ENCODE measurements around the gene TMEM267.
"Not testable (repeated sequence)": the region's sequence is repeated elsewhere in the genome, so short reads cannot be mapped to it uniquely, and the experiment has no call there.

The TMEM267 gene

DNA sequence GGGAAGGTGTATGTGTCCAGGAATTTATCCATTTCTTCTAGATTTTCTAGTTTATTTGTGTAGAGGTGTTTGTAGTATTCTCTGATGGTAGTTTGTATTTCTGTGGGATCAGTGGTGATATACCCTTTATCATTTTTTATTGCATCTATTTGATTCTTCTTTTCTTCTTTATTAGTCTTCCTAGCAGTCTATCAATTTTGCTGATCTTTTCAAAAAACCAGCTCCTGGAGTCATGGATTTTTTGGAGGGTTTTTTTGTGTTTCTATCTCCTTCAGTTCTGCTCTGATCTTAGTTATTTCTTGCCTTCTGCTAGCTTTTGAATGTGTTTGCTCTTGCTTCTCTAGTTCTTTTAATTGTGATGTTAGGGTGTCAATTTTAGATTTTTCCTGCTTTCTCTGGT lies 42.1 kb downstream of the TMEM267 start:
- not testable (repeated sequence) for DNase-seq

DNA sequence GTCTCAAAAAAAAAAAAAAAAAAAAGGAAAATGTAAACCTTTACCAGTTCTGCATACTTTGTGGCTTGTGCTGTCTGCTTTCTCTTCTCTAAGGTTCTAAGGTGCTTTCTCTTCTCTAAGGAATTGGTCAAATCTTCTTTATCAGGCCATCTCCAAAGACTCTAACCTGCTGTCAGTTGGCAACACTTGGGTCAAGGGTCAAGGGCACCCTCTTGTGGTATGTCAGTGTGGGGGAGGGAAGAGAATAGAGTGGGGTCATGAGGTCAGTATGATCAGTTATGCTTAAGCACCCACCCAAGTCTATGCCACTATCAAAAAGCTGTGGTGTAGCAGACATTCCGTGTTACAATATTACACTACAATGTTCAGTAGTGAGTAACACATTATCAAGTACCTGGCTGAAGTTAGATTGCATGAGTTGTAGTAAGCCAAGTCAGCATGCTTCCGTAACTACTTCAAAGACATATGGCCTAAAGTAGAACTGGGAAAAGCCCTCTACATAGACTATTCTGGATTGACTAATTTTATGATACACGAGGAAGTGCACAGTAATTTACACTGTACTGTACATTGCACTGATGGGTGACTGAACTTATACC lies 46.5 kb downstream of the TMEM267 start:
- DNase-seq: no peak

DNA sequence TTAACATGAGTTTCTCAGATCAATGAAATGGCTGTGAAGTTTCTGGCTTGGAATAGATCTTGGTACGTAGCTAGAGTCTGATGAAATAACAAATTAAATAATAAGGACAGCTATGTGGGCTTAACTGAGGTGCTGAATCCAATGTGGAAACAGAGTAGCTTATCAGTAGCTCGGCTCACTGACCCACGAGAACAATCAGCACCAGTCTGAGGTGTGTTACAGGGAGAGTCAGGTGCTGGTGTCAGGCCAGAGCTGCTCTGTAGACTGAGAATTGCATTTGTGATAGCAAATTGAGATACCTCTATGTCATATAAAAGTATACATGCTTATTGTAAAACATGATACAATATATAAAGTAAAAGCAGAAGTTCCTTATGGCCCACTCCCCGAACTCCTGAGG lies 50.3 kb downstream of the TMEM267 start:
- no peak for DNase-seq

DNA sequence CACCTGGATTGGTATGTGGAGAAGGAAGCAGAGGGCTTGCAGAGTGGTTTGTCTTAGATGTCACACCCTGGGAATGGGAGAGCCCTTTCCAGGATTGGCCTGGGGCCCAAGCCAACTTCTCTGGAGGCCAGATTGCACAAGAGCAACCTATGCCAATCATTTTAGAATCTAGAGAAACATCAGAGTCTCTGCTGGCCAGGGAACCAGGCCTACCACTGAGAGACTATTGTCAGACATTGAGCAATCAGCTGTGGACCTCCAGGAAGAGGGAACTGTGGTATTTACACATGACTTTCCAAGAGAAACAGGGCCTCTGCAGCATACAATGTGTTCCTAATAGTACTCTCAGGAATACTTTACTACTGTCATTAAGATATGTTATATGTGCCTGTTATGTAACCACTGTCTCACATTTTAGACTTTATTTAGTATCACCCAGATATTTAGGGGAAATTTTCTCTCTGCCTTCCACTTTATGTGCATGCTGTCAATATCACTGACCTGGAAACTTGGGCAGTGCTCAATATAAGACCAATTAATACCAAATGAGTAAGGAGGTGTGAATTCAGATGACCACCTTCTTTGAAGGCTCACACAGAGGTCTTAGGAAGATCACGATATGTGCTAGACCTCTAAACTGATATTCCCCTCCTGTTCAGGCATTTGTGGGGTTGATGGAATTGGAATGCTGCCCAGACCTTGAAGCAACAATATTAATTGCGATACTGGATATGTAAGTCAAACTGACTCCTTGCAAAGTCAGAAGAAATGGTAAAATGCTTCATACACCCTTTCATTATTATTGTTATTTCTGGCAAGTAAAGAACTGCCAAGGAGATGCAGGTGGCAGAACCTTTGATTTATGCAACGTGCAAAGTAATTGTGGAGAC lies 50.9 kb downstream of the TMEM267 start:
- no peak for DNase-seq

DNA sequence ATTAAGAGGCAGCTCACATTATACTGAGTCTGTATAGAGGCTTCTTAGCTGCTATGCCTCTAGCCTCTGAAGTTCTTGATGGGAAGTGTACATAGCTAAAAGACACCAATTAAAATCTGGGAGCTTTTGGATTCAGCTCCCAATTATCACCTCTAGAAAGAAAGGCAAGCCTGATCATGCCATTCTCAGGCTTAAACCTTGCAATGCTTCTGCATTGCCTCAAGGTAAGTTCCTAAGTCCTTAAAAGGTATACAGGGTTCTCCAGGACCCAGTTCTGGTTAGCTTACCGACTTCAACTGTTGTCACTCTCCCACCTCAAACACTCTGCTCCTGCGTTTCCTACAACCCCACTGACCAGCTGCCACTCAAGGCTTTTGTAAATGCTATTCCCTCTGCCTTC lies 54.0 kb downstream of the TMEM267 start:
- DNase-seq: no peak

DNA sequence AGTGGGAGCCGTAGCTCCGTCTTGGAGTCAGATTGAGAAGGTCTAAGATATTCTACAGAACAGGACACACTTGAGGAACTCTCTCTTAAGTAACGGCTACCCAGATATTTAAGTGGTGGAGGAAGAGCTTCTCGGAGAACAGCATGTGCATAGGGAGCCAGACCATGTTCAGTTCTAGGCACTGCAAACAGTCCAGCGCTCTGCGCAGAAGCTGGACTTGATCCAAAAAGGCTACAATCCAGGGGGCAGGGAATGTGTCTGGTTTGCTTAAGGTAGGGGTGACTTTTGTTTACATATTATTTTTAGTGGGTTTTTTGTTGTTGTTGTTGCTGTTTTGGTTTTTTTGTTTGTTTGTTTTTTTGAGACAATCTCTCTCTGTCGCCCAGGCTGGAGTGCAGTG lies 54.6 kb downstream of the TMEM267 start:
- DNase-seq: no peak

DNA sequence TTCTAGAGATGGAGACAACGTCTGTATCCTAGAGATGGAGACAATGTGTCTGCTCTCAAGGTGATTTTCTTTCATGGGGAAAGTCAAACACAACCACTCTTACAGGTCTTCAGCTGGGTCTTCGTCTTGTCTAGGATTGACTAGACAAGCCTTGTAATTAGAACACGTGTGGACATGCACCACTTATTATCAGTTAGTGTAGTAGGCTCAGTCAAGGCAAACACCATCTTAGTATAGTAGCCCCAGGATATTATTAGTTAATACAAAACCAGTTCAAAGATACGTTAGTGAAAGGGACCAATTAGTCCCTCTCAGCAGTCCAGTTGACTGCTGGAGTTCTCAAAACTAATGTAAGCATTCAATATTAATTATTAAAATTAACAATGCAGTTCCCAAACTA lies 56.4 kb downstream of the TMEM267 start:
- DNase-seq: no peak

DNA sequence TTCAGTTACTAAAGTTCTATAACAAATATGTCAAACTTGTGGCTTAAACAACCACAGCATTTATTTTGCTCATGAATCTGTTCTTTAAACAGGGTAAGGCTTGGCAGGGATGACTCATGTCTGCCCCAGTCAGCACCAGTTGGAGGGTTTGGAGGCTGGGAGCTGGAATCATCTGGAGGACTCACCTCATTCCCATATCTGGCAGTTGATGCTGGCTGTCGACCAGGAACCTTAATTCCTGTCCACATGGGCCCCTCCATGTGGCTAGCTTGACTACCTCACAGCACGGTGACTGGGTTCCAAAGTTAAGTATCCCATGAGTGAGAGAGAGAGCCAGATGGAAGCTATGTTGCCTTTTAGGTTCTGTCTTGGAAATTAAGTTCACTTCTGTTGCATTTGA lies 57.7 kb downstream of the TMEM267 start:
- DNase-seq: no peak

DNA sequence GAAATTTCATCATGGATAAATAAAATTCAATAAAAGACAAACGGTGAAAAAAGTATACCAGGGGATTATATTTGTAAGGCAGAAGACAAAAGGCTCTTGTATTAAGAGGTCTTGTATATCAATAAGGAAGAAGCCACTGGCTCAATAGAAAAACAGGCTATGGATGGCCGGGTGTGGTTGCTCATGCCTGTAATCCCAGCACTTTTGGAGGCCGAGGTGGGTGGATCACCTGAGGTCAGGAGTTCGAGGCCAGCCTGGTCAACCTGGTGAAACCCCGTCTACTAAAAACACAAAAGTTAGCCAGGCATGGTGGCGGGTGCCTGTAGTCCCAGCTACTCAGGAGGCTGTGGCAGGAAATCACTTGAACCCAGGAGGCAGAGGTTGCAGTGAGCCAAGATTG lies 60.6 kb downstream of the TMEM267 start:
- not testable (repeated sequence) for DNase-seq

DNA sequence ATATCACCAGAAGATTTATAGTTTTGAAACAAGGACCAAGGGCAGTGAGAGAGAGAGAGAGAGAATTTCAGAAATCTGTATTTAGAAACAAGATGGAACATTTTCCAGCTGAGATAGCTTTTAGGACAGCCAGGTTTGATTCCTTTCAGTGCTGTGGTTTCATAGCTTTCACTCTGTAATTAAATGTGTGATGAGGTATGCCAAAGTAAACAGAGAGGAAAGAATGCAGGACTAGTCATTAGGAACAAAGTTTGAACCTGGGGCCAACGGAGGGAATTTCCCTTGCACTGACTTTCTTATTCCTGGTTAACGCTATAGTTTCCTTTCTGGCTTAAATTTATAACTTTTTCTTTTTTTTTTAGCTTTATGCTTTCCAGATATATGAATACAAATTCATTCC lies 61.5 kb downstream of the TMEM267 start:
- DNase-seq: peak; percentile 20

DNA sequence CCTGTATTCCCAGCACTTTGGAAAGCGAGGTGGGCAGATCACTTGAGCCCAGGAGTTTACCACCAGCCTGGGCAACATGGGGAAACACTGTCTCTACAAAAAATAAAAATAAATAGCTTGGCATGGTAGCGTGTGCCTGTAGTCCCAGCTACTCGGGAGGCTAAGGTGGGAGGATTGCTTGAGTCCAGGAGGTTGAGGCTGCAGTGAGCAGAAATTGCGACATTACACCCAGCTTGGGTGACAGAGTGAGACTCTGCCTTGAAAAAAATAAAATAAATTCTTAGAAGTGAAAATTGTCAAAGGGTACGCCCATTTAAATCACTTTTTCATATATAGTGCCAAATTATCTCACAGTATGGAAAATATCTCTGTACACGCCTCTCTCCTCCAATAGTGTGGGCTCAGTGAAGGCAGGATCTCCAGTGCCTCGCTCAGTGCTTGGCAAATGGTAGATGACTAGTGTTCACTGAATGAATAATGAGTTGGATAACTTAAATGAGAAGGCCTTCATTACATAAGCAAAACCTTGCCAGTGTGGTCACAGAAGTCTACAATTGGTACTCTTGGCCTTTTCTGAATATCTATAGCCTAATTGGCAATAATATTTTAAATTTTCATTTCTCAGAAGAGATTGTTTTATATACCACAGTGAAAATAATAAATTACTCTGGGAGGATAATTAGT lies 62.1 kb downstream of the TMEM267 start:
- no peak for DNase-seq

DNA sequence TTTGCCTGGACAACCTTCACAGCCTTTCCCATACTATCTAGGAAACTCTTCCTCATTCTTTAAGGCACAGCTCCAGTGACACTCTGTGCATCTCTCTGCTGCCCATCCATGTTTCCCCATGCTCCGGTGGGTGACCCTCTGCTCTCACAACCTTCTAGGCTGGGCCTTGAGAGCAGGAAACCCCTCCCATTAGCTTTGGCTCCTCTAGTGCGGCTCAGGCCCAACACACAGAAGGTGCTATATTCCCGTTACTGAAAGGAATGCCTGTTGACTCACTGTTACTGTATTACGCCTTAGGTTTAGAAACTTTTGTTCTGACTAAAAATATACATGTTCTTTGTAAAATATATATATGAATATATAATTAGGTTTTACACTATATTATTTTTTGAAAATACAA lies 63.4 kb downstream of the TMEM267 start:
- no peak for DNase-seq

DNA sequence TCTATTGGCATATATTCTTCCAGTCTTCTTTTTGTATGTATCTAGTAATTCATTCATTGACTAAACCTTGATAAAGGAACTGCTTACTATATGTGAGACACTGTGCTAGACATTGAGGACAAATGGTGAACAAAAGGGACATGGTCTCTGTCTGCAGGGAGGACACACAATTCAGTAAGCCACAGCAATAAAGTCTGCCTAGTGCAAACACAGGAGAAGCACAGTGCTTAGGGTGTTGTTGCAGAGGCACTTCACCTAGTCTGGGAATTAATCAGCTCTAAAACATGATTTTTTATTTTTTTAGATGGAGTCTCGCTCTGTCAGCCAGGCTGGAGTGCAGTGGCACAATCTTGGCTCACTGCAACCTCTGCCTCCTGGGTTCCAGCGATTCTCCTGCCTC lies 65.1 kb downstream of the TMEM267 start:
- DNase-seq: no peak

DNA sequence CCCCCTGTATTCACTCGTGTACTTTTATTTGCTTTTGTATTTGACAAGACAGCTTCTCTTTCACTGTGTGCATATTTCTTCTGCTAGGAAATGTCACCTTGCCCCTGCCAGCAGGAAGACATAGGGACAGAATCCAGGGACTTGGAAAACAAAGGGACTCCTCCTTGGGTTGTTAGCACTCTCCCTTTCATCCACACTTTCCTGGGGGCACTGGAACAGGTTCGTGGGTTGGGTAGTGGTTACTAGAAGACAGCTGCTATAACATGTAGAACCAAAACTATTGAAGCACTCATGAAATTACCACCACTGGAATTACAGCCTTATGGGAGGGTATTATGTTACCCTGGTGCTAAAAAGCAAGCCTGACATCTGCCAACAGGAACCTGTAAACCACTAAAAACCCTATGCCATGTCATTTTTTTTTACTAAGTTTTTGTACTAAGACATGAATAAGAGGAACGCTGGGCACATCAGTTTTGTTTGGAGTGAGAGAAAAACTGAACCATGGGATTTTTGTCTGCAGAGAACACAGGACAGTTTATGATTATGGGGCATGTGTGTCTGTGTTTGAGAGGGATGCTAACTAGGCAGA lies 66.8 kb downstream of the TMEM267 start:
- DNase-seq: no peak

DNA sequence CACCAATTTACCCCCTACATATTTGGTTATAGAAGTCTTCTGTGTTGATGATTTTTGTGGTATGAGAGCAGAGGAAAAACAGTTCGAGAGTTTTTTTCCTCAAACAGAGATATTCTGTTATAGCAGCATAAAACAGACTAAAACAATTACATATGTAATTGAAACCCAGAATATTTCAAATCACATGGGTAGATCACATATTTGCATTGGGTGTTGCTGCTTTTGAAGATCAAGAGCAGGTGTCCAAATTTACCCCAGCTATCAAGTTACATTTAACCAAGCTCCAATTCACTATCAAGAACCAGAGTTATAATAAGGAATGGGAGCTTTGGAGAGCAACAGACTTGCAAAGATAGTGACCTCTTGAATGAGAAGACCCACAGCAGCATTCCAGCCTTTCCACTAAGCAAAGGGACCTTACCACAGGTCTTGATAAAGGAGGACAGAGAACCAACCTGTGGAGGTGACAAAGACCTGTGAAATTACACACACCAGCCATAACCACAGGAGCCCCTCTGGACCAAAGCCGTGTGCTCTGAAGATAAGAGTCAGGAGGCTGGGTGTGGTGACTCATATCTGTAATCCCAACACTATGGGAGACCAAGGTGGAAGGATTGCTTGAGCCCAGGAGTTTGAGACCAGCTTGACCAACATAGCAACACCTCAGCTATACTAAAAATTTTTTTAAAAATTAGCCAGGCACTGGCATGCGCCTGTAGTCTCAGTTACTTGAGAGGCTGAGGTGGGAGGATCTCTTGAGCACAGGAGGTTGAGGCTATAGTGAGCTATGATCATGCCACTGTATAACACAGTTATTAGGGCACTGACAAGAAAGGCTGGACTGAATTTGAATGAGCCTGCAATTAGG lies 67.5 kb downstream of the TMEM267 start:
- no peak for DNase-seq

DNA sequence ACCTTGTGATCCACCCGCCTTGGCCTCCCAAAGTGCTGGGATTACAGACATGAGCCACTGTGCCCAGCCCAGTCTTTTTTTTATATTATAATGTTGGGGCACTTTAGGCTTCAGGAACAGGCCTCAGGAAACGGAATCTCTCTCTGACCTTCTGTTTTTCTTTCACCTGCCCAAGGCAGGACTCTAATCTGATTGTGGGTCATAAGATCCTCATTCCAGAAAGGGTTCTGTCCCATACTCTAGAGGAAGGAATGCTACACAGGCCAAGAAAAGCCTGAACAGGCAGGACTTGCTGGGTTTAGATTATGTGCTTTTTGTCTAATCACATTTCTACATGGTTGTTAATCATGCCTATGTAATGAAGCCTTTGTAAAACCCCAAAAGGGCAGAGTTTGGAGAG lies 69.7 kb downstream of the TMEM267 start:
- DNase-seq: no peak

DNA sequence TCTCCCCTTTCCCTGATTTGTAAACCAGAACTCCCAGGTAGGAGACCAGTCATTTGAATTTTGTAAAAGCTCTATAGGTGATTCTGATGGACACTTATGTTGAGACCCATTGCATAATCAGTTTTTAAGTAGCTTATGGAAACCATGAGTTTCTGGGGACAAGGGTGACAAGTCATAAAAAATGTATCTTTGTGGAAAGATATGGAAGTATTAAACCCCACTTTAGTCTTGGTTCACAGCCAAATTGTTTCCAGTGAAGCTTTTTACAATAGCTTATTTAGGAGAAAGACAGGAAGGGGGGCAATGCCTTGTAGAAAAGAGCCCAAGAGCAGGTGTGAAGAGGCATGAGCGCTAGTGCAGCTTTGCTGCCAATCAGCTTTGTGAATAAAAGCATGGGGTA lies 71.0 kb downstream of the TMEM267 start:
- DNase-seq: peak; percentile 96

DNA sequence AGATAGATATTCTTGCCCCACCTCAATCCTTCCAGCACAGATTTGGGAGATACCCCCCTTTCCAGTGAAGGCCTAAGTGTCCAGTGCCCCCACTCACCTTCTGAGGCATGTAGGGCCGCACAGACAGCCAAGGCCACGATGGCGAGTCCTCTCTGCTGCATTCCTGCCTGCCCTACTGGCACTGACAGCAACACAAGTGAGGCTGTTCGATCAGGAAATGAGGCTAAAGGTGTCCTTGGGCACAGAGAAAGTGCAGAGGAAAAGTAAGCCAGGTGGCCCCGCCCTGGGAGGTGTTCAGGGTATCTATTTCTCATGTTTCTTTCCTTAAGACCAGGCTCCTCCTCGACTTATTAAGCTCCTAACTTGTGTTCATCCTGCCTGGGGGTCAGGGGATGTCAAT lies 71.5 kb downstream of the TMEM267 start, which contains the start of gene CCL28:
Gene CCL28 (minus strand): TSS at position 236 of the 400 bp plus-strand sequence. CDS start 75 bp downstream, at position 161.
- DNase-seq: no peak

DNA sequence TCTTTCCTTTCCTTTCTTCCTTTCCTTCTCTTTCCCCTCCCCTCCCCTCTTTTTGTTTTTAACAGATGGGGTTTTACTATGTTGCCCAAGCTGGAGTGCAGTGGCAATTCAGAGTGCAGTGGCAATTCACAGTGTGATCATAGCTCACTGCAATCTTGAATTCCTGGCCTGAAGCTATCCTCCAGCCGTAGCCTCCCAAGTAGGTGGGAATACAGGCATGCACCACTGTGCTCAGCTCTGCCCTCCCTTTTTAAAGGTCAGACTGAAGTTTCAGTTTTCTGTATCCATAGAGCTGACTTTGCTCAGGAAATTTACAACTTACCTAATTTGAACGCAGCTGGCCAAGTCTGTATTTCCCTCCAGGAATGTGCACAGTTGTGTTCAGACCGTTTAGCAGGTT lies 72.2 kb downstream of the TMEM267 start:
- DNase-seq: no peak

DNA sequence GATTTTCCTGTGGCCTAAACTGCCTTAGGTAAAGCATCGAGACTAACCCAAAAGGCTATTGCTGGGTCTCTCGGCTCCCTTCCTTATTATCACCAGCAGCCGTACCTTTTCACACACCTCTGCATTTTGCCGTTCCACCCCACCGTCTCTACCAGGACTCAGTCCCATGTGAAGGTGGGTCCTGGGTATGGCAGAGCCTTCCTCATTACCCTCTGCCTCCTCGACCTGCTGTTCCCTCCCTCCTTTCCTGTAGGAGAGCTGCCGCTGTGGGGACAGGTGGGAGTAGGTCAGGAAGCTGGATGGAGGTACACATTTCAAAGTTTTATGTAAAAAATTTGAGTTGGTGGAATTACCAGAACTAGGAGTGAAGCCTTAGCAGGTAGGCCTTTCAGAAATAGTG lies 73.3 kb downstream of the TMEM267 start:
- no peak for DNase-seq

DNA sequence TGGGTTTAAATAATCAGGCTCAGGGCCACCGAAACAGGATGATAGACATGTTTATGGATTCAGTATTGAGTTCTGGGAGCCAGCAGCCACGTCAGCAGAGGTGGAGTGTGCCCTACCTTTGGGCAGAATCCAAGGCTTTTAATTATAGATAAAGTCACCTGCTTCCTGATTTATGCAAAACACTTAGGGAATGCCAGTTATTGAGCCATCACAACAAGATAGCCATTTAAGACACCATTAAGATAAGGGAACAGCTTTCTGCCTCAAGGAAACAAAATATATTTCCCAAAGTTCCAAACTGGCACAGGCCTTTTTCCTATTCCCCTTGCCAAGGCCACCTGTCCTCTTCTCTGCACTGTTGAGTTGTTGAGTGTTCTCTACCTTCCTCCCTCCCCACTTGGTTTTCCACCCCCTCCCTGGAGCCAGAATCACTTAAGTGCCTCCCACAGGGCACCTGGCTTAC lies 73.8 kb downstream of the TMEM267 start:
- peak; percentile 97 for DNase-seq

DNA sequence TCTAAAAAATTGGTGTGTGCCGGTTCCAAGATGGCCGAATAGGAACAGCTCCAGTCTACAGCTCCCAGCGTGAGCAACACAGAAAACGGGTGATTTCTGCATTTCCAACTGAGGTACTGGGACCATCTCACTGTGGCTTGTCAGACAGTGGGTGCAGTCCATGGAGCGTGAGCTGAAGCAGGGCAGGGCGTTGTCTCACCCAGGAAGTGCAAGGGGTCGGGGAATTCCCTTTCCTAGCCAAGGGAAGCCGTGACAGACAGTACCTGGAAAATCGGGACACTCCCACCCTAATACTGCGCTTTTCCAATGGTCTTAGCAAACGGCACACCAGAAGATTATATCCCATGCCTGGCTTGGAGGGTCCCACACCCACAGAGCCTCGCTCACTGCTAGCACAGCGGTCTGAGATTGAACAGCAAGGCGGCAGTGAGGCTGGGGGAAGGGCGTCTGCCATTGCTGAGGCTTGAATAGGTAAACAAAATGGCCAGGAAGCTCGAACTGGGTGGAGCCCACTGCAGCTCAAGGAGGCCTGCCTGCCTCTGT lies 81.1 kb downstream of the TMEM267 start:
- not testable (repeated sequence) for DNase-seq

All from DMS79 treated with DMSO at 0.1 percent for 48 hours (cell line).